IPS-18c (cell line): ENCODE results near the gene PXDN.
"Not testable (repeated sequence)": the region's sequence is repeated elsewhere in the genome, so short reads cannot be mapped to it uniquely, and the experiment has no call there.

ENCODE experiments used
- H3K4me3 ChIP-seq: 2 replicates; pipeline ENCODE4 v1.7.0; 2013; ENCODE audit warnings: low read depth, mild to moderate bottlenecking, low read length, moderate library complexity; ENCODE audit not compliant: insufficient read depth
- H3K9me3 ChIP-seq: one replicate; pipeline ENCODE4 v1.6.1; 2013; ENCODE audit warnings: mild to moderate bottlenecking, low read length, moderate library complexity; ENCODE audit not compliant: control insufficient read depth, insufficient read depth

PXDN gene

GRCh38 chr2:1744446-1745170 lies at the start of gene PXDN:
Gene PXDN (minus strand): TSS chr2:1744515. CDS start chr2:1744455, 60 bp downstream.
- Histone ChIP-seq H3K9me3 (no peaks in the 10 kb centered on the region), H3K4me3 (peak within 1 kb of the TSS; percentile 80)

- Histone ChIP-seq H3K4me3 (no peak overlapping the region), H3K9me3 (no peaks in the 10 kb centered on the region)
Measured at GRCh38 chr2:1793868-1794445, 49.6 kb upstream of the PXDN start.

GRCh38 chr2:1793001-1793867 lies 48.9 kb upstream of the PXDN start:
- Histone ChIP-seq H3K4me3 (no peak overlapping the region), H3K9me3 (no peaks in the 10 kb centered on the region)

- Histone ChIP-seq H3K9me3 (no peaks in the 10 kb centered on the region), H3K4me3 (no peak overlapping the region)
Measured at GRCh38 chr2:1791685-1792435, 47.5 kb upstream of the PXDN start.

- Histone ChIP-seq H3K9me3 (no peaks in the 10 kb centered on the region), H3K4me3 (no peak overlapping the region)
Measured at GRCh38 chr2:1791006-1791605, 46.8 kb upstream of the PXDN start.

- no peak overlapping the region for H3K4me3 ChIP-seq
- H3K9me3 ChIP-seq, result no peaks in the 10 kb centered on the region
Measured at GRCh38 chr2:1790473-1790872, 46.2 kb upstream of the PXDN start.

GRCh38 chr2:1789610-1790009 lies 45.3 kb upstream of the PXDN start:
- H3K4me3 ChIP-seq, result no peak overlapping the region
- no peaks in the 10 kb centered on the region for H3K9me3 ChIP-seq

GRCh38 chr2:1788478-1788959 lies 44.2 kb upstream of the PXDN start:
- Histone ChIP-seq H3K4me3 (no peak overlapping the region), H3K9me3 (no peaks in the 10 kb centered on the region)

- Histone ChIP-seq H3K4me3 (no peak overlapping the region), H3K9me3 (no peaks in the 10 kb centered on the region)
Measured at GRCh38 chr2:1787755-1788477, 43.6 kb upstream of the PXDN start.

GRCh38 chr2:1784986-1785617 lies 40.8 kb upstream of the PXDN start:
- no peaks in the 10 kb centered on the region for H3K9me3 ChIP-seq
- H3K4me3 ChIP-seq, result no peak overlapping the region

GRCh38 chr2:1784087-1784486 lies 39.8 kb upstream of the PXDN start:
- no peaks in the 10 kb centered on the region for H3K9me3 ChIP-seq
- H3K4me3 ChIP-seq, result no peak overlapping the region

- H3K9me3 ChIP-seq, result no peaks in the 10 kb centered on the region
- H3K4me3 ChIP-seq, result no peak overlapping the region
Measured at GRCh38 chr2:1782514-1782913, 38.2 kb upstream of the PXDN start.

- Histone ChIP-seq H3K4me3 (no peak overlapping the region), H3K9me3 (no peaks in the 10 kb centered on the region)
Measured at GRCh38 chr2:1781291-1782080, 37.2 kb upstream of the PXDN start.

GRCh38 chr2:1780693-1781092 lies 36.4 kb upstream of the PXDN start:
- Histone ChIP-seq H3K4me3 (no peak overlapping the region), H3K9me3 (no peaks in the 10 kb centered on the region)

GRCh38 chr2:1780054-1780453 lies 35.7 kb upstream of the PXDN start:
- not testable (repeated sequence) for H3K4me3 ChIP-seq, H3K9me3 ChIP-seq
